Inferior parietal cortex (tissue), 1 donor: ENCODE results near the gene KIF9.
"Not testable (repeated sequence)": the region's sequence is repeated elsewhere in the genome, so short reads cannot be mapped to it uniquely, and the experiment has no call there.

Experiments
- DNase-seq: peaks from one replicate; pipeline ENCODE4 v3.0.0-alpha.2; 2016; ENCODE audit errors: extremely low spot score

Gene KIF9

DNA sequence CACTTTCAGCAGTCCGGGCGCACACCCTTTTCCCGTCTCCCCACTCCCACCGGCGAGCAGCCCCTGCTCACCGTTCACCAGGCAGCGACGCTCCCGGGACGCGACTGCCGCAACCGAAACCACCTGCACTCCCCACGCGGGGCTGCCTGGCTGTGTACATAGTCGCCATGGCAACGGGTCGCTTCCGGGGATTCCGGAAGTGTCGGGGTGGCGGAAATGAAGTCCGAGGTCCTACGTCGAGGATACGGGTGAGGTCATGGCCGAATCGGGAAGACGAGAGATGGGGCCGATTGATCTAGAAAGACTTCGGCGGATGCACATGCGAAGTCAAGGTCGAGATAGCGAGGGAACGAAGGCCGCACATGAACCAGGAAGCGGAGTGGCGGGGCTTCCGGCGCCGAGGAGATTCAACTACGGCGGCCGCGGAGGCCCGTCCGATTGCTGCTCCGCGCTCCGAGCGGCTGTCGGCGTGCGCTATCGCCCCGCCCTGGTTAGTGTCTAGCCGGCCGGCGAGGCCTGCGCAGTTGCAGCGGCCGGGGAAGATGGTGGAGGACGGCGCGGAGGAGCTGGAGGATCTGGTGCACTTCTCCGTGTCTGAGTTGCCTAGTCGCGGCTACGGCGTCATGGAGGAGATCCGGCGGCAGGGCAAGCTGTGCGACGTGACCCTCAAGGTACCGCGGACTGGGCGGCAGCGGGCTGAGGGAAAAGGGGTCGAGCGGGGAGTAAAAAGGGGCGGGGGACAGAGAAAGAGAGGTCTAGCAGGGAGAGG is at the start of gene KIF9, which contains the start of gene KLHL18:
Gene KIF9 (minus strand): TSS at position 376 of the 769 bp plus-strand sequence. CDS start 5,425 bp downstream, outside the sequence.
Gene KLHL18 (plus strand): TSS at position 521 of the 769 bp plus-strand sequence. CDS start 22 bp downstream, at position 543.
- peak; percentile 97 for DNase-seq

DNA sequence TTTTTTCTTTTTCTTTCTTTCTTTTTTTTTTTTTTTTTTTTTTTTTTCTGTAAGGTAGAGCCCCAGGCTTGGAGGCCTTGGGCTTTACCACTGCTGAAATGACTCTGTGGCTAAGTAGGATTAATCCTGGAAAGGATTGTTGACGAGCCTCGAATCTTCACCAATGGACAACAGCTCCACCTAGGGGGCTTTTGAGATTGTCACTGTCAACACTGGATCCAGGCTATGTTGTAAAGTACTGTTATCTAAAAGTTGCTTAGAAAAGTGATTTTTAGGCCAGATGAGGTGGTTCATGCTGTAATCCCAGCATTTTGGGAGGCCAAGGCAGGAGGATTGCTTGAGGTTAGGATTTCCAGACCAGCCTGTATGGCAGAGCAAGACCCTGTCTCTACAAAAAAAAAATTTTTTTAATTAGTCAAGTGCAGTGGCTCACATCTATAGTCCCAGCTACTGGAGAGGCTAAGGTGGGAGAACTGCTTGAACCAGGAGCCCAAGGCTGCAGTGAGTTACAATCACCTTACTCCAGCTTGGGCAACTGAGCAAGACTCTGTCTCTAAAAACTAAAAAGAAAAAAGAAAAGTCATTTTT is 41.8 kb upstream of the KIF9 start:
- DNase-seq = peak; percentile 87

GRCh38 chr3:47323431-47324277 is 41.1 kb upstream of the KIF9 start:
- DNase-seq = no peak

DNA sequence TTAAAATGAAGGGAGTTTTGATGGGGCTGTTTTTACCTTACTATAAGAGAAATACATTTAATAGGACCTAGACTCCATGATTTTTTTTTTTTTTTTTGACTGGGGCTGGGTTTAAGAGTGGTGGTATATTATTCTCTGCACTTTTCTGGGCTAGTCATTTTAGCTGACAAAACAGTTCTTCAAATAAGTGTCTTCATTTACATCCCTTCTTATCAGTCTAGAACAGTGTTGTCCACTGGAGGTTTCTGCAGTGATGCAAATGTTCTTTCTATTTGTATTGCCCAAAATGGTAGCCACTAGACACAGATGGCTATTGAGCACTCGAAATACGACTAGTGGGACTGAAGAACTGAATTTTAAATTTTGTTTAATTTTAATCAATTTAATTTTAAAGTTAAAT is 37.4 kb upstream of the KIF9 start:
- DNase-seq = no peak

DNA sequence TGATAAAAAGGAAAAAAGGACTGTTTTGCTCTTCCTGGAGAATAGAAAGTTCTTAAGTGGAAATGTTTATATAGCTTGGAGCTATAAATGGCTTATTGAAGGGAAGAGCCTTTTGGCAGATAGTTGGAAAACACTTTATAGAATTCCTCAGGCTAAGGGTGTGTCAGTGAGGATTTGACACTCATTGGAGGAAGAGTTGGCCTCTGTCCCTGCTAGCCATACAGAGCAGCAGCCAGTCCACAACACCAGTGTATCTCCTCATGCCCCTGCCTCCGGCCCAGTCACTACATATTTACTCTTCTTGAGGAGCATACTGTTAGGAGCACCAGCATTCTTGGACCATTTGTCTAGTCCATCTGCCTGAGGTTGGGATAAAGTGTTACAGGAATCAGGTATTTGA is 36.3 kb upstream of the KIF9 start:
- no peak for DNase-seq

GRCh38 chr3:47316151-47316550 is 33.6 kb upstream of the KIF9 start:
- not testable (repeated sequence) for DNase-seq

DNA sequence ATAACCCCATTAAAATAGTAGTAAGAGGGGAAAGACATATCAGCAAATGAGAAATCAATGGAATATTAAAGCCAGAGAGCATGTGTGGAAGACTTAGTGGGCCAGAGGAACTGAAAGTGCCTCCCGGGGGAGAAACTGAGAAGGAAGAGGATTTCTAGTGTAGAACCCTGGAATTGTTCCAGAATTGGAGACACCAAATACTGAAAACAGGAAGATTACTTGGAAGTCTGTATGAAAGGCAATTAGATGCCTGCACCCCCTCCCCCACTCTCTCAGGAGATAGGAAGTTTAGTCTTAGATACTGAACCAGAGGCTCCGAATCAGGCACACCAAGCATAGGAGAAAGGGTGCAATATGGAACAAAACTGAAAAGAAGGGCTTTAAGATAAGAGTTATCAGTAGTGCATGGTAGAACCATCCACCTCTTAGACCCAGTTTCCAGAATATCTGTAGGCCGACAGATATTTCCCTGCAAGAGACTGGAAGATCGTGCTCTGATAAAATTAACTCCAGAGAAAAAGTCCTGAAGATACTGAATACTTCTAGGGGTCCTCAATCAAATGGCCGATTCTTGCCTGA is 32.6 kb upstream of the KIF9 start:
- DNase-seq = no peak

GRCh38 chr3:47314056-47314764 is 31.6 kb upstream of the KIF9 start:
- no peak for DNase-seq

DNA sequence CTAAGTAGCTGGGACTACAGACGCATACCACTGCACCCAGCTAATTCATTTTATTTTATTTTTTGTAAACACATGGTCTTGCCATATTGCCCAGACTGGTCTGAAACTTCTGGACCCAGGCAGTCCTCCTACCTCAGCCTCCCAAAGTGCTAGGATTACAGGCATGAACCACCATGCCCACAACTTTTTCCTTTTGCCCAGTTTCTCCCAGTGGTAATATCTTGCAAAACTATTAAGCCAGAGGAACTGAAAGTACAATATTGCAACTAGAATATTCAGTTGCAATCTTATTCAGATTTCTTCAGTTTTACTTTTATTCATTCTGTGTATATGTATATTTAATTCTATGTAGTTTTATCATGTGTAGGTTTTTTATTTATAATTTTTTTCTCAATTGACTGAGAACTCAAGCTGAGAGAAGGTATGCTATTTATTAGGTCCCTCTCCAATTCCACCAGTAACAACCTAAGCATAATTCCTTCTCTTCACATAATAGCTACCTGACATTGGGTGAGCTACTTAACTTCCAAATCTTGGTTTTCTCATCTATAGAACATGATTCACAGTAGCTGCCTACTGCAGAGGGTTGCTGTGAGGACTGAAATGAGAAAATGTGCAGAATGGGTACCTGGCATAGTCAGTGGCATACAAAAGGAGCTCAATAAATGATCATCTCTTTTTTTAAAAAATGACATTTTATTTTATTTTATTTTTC is 30.9 kb upstream of the KIF9 start:
- DNase-seq = no peak

GRCh38 chr3:47310391-47310790 is 27.8 kb upstream of the KIF9 start:
- no peak for DNase-seq

DNA sequence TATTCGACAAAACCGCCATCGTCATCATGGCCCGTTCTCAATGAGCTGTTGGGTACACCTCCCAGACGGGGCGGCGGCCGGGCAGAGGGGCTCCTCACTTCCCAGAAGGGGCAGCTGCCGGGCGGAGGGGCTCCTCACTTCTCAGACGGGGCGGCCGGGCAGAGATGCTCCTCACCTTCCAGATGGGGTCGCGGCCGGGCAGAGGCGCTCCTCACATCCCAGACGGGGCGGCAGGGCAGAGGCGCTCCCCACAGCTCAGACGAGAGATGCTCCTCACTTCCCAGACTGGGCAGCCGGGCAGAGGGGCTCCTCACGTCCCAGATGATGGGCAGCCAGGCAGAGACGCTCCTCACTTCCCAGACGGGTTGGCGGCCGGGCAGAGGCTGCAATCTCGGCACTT is 26.6 kb upstream of the KIF9 start:
- DNase-seq = not testable (repeated sequence)

GRCh38 chr3:47306022-47306421 is 23.4 kb upstream of the KIF9 start:
- DNase-seq = no peak

DNA sequence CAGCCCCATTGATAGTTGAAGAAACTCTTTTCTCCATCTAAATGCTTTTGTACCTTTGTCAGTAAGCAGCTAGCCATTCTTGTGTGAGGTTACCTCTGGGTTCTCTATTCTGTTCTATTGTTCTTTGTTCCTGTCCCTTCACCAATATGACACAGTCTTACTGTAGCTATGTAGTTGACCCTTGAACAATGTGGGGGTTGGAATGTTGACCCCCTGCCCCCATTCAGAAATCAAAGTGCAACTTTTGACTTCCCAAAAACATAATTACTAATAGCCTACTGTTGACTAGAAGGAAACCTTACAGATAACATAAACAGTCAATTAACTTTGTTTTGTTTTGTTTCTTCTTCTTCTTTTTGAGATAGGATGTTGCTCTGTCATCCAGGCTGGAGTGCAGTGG is 18.9 kb upstream of the KIF9 start:
- DNase-seq = no peak

- DNase-seq = no peak
Measured at GRCh38 chr3:47299381-47300318, 17.1 kb upstream of the KIF9 start.

GRCh38 chr3:47298439-47298838 is 15.8 kb upstream of the KIF9 start:
- no peak for DNase-seq

- no peak for DNase-seq
Measured at GRCh38 chr3:47296562-47297302, 14.1 kb upstream of the KIF9 start.

DNA sequence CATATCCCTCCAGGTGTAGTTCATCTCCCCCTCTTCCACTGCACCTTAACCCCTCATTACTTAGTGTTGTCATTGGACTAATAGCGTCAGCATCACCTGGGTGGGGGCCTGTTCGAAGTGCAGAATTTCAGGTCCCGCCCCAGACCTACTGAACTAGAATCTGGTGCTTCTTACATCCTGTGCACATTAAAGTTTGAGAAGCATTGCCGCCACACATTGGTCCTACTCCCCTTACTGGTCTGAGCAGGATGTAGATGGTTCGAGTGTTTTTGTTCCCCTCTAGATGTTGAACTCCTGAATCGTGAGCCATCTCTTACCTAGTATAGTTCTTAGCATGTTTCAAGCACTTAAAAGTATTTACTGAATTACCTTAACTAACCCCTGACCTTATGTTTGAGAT is 13.4 kb upstream of the KIF9 start:
- DNase-seq = no peak

DNA sequence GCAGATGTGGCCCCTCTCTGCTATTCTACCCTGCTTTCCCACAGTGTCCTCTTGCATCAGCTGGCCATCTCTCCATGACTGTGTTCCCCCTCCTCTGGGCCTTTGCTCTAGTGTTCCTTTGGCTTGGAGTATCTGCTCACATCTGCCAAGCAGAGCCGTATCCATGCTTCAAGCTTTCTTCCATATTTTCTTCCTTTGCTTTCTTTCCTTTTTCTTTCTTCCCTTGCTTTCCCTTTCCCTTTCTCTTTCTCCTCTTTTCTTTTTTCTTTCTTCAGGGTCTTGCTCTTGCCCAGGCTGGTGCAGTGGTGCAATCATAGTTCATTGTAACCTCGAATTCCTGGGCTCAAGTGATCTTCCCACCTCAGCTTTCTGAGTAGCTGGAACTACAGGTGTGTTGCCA is 12.7 kb upstream of the KIF9 start:
- no peak for DNase-seq

DNA sequence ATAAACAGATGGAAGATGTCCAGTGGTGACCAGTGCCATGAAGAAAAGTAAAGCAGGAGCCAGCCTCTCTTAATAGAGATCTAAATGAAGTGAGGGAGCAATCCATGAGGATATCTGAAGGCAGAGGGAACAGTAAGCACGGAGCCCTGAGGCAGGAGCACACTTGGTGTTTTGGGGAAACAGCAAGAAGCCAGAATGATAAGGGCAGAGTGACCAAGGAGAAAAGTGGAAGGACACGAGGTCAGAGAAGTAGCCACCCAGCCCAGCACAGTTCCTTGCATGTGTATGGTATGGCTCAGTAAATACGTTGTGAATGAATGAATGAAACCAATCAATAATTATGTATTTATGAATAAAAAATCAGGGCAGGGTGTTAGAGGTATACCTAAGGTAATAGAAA is 11.8 kb upstream of the KIF9 start:
- DNase-seq = no peak
